Sigmoid colon (tissue), 7 donors: ENCODE measurements around the gene CYP2A13. TPM values are rescaled to one million over a fixed set of nuclear protein-coding genes. Genes with fewer than 3 reads are reported as not detected.
"Not testable (repeated sequence)": the region's sequence is repeated elsewhere in the genome, so short reads cannot be mapped to it uniquely, and the experiment has no call there.

Experiments used
- DNase-seq: peaks from one replicate; pipeline ENCODE4 v3.0.0-alpha.2; 2019
- H3K27ac ChIP-seq, 4 donors: fragments of 200-600 bp; sonication (generic); one replicate each; pipeline ENCODE4 v1.5.1; 2016 to 2019; ENCODE audit warnings: mild to moderate bottlenecking in 1 of 4
- H3K27me3 ChIP-seq, 3 donors: fragments of 200-600 bp; sonication (generic); one replicate each; pipeline ENCODE4 v1.5.1; 2019; ENCODE audit warnings: mild to moderate bottlenecking in 1 of 3
- H3K36me3 ChIP-seq, 4 donors: fragments of 200-600 bp; sonication (generic); one replicate each; pipeline ENCODE4 v1.5.1; 2016 to 2019
- H3K4me1 ChIP-seq, 4 donors: fragments of 200-600 bp; sonication (generic); one replicate each; pipeline ENCODE4 v1.5.1; 2017 to 2019
- H3K4me3 ChIP-seq, 4 donors: fragments of 200-600 bp; sonication (generic); one replicate each; pipeline ENCODE4 v1.5.1; 2017 to 2019; ENCODE audit warnings: mild to moderate bottlenecking in 2 of 4, moderate library complexity in 1 of 4
- H3K9me3 ChIP-seq, 4 donors: fragments of 200-600 bp in 3 of 4; sonication (generic) in 3 of 4; one replicate each; pipeline versions ENCODE4 v1.5.1 to v1.6.1; 2013 to 2019
- EP300 ChIP-seq, 4 donors: sonication (generic); formaldehyde crosslinking; IDR thresholded peaks; one replicate each; pipeline ENCODE4 v1.6.1; 2017; ENCODE audit warnings: antibody characterized with exemption in 4 of 4
- POLR2A ChIP-seq, 2 donors: fragments of 450-650 bp; IDR thresholded peaks; one replicate each; pipeline ENCODE4 v1.6.1; 2016; ENCODE audit warnings: antibody characterized with exemption in 2 of 2, mild to moderate bottlenecking in 2 of 2, moderate library complexity in 2 of 2
- POLR2AphosphoS5 ChIP-seq, 4 donors: sonication (generic); formaldehyde crosslinking; IDR thresholded peaks; one replicate each; pipeline ENCODE4 v1.6.1; 2017; ENCODE audit warnings: antibody characterized with exemption in 4 of 4
- WGBS, 2 donors: extraction: QIAGEN DNeasy Blood & Tissue Kit; methylation state at CpG; one replicate each; pipeline ENCODE4 v1.1.7; 2013; 5-methylcytosine and 5-hydroxymethylcytosine counted together
- intact Hi-C: fragments of 100-400 bp; cut with DNase I; formaldehyde crosslinking; loops from one replicate; pipeline ENCODE4 v1.15.1; 2023
- polyA plus RNA-seq, 3 donors: library from polyadenylated mRNA; stranded (reverse); fragments of 200-250 nt; gene quantifications; one replicate each; pipeline ENCODE4 v1.2.3, GENCODE V29; 2013
- total RNA-seq, 4 donors: library from RNA; depleted of rRNA; stranded (reverse); fragments of >200 nt; gene quantifications; one replicate each; pipeline ENCODE4 v1.1.0, GENCODE V29; 2016
- TF ChIP-seq, protein P1 (sequence below), 4 experiments: fragments of 450-650 bp in 3 of 4; fragments of 200-600 bp in 1 of 4; IDR thresholded peaks; one replicate each; pipeline ENCODE4 v1.5.1; 2016 to 2019; ENCODE audit warnings: antibody characterized with exemption in 4 of 4, mild to moderate bottlenecking in 3 of 4, moderate library complexity in 2 of 4
- donor health status: healthy with polysubstance abuse.
- donor health status: Bipolar disorder and iron deficiency.
- donor health status: healthy.

The CYP2A13 gene
- total and polyA plus RNA-seq, 7 donors = not detected

DNA sequence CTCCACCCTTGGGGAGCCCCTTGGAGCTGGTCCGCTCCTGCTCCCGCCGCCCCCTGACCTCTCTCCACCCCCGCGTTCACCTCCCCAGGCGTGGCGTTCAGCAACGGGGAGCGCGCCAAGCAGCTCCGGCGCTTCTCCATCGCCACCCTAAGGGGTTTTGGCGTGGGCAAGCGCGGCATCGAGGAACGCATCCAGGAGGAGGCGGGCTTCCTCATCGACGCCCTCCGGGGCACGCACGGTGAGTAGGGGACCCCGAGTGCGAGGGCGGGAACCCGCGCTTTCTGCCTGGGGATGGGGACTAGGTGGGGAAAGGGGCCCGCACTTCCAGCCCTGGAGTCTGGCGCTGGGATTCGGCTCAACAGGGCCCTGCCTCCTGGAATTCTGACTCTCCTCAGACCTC, 1.7 kb downstream of the CYP2A13 start:
- Histone ChIP-seq H3K36me3 (no peaks in the 10 kb centered on the region), H3K4me1 (no peaks in the 10 kb centered on the region), H3K9me3 (no peaks in the 10 kb centered on the region), H3K27me3 (peaks cover 2 to 44% (median 17%) of the 10 kb centered on the region in 3 donors), H3K4me3 (no peak overlapping the region), H3K27ac (no peak overlapping the region)
- no peak for DNase-seq
- no peak for TF ChIP-seq POLR2A (IDR thresholded peaks at IDR 0.05)
- TF ChIP-seq, protein P1, sequence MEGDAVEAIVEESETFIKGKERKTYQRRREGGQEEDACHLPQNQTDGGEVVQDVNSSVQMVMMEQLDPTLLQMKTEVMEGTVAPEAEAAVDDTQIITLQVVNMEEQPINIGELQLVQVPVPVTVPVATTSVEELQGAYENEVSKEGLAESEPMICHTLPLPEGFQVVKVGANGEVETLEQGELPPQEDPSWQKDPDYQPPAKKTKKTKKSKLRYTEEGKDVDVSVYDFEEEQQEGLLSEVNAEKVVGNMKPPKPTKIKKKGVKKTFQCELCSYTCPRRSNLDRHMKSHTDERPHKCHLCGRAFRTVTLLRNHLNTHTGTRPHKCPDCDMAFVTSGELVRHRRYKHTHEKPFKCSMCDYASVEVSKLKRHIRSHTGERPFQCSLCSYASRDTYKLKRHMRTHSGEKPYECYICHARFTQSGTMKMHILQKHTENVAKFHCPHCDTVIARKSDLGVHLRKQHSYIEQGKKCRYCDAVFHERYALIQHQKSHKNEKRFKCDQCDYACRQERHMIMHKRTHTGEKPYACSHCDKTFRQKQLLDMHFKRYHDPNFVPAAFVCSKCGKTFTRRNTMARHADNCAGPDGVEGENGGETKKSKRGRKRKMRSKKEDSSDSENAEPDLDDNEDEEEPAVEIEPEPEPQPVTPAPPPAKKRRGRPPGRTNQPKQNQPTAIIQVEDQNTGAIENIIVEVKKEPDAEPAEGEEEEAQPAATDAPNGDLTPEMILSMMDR (IDR thresholded peaks at IDR 0.05) = no peak
- no peak for TF ChIP-seq EP300 (IDR thresholded peaks at IDR 0.05)
- TF ChIP-seq POLR2AphosphoS5 (IDR thresholded peaks at IDR 0.05) = no peak
- WGBS, 2 donors = 3 to 13% methylated on average over 32 of the region's 32 CpGs
- intact Hi-C loops = no loop called here

DNA sequence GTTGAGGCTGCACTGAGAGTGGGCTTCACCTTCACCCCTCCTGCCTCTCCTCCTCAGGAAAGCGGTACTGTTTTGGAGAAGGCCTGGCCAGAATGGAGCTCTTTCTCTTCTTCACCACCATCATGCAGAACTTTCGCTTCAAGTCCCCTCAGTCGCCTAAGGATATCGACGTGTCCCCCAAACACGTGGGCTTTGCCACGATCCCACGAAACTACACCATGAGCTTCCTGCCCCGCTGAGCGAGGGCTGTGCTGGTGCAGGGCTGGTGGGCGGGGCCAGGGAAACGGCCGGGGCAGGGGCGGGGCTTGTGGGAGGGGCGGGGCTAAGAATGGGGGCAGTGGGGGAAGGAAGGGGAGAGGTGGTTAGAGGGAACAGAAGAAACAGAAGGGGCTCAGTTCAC, 7.5 kb downstream of the CYP2A13 start:
- DNase-seq = no peak
- Histone ChIP-seq H3K4me1 (no peaks in the 10 kb centered on the region), H3K9me3 (peaks cover 0 to 3% (median 0%) of the 10 kb centered on the region in 4 donors), H3K27ac (no peak overlapping the region), H3K27me3 (peaks cover under 1 to 16% (median 6%) of the 10 kb centered on the region in 3 donors), H3K4me3 (no peak overlapping the region), H3K36me3 (no peaks in the 10 kb centered on the region)
- intact Hi-C loops = no loop called here
- TF ChIP-seq, protein P1 (IDR thresholded peaks at IDR 0.05) = no peak
- TF ChIP-seq EP300 (IDR thresholded peaks at IDR 0.05) = no peak
- no peak for TF ChIP-seq POLR2AphosphoS5 (IDR thresholded peaks at IDR 0.05)
- no peak for TF ChIP-seq POLR2A (IDR thresholded peaks at IDR 0.05)
- WGBS, 2 donors = 56 to 70% methylated on average over 15 of the region's 15 CpGs

GRCh38 chr19:41096353-41096752, 8.1 kb downstream of the CYP2A13 start:
- Histone ChIP-seq H3K4me1 (no peaks in the 10 kb centered on the region), H3K27ac (no peak overlapping the region), H3K4me3 (no peak overlapping the region), H3K36me3 (no peaks in the 10 kb centered on the region), H3K27me3 (peaks cover 0 to 10% (median 0%) of the 10 kb centered on the region in 3 donors), H3K9me3 (peaks cover 0 to 3% (median 0%) of the 10 kb centered on the region in 4 donors)
- DNase-seq = no peak
- WGBS, 2 donors = 81 to 84% methylated on average over 7 of the region's 7 CpGs
- TF ChIP-seq EP300 (IDR thresholded peaks at IDR 0.05) = no peak
- TF ChIP-seq, protein P1 (IDR thresholded peaks at IDR 0.05) = no peak
- no peak for TF ChIP-seq POLR2A (IDR thresholded peaks at IDR 0.05)
- no peak for TF ChIP-seq POLR2AphosphoS5 (IDR thresholded peaks at IDR 0.05)
- intact Hi-C loops = no loop called here

GRCh38 chr19:41097302-41097701, 9.1 kb downstream of the CYP2A13 start:
- TF ChIP-seq POLR2AphosphoS5 (IDR thresholded peaks at IDR 0.05) (no peak), EP300 (IDR thresholded peaks at IDR 0.05) (no peak), POLR2A (IDR thresholded peaks at IDR 0.05) (no peak)
- TF ChIP-seq, protein P1 (IDR thresholded peaks at IDR 0.05) = no peak
- no peaks in the 10 kb centered on the region for H3K4me1 ChIP-seq
- WGBS, 2 donors = 85% methylated on average over 2 of the region's 2 CpGs
- peaks cover 0 to 3% (median 0%) of the 10 kb centered on the region in 4 donors for H3K9me3 ChIP-seq
- DNase-seq = no peak
- intact Hi-C loops = no loop called here
- no peak overlapping the region for H3K27ac ChIP-seq
- peaks cover 0 to 9% (median 0%) of the 10 kb centered on the region in 3 donors for H3K27me3 ChIP-seq
- H3K36me3 ChIP-seq = no peaks in the 10 kb centered on the region
- H3K4me3 ChIP-seq = no peak overlapping the region

GRCh38 chr19:41098762-41099161, 10.5 kb downstream of the CYP2A13 start:
- Histone ChIP-seq H3K9me3 (peaks cover 0 to 3% (median 0%) of the 10 kb centered on the region in 4 donors), H3K4me3 (no peak overlapping the region), H3K36me3 (no peaks in the 10 kb centered on the region), H3K4me1 (no peaks in the 10 kb centered on the region), H3K27ac (no peak overlapping the region), H3K27me3 (peaks cover 0 to 6% (median 0%) of the 10 kb centered on the region in 3 donors)
- intact Hi-C loops = no loop called here
- no peak for DNase-seq
- TF ChIP-seq EP300 (IDR thresholded peaks at IDR 0.05) = no peak
- TF ChIP-seq POLR2A (IDR thresholded peaks at IDR 0.05) = no peak
- TF ChIP-seq, protein P1 (IDR thresholded peaks at IDR 0.05) = no peak
- TF ChIP-seq POLR2AphosphoS5 (IDR thresholded peaks at IDR 0.05) = no peak
- 53 to 74% methylated on average over 5 of the region's 5 CpGs for WGBS, 2 donors

GRCh38 chr19:41102210-41102609, 14.0 kb downstream of the CYP2A13 start:
- 84 to 87% methylated on average over 1 of the region's 1 CpG for WGBS, 2 donors
- H3K4me3 ChIP-seq, H3K9me3 ChIP-seq, H3K27me3 ChIP-seq, H3K4me1 ChIP-seq, H3K27ac ChIP-seq, H3K36me3 ChIP-seq, intact Hi-C loops, DNase-seq: not testable (repeated sequence)
